ENCODE results near the gene OTOGL.
"Not testable (repeated sequence)": the region's sequence is repeated elsewhere in the genome, so short reads cannot be mapped to it uniquely, and the experiment has no call there.

Gene OTOGL

GRCh38 chr12:80058586-80058985 is 40.8 kb upstream of the OTOGL start:
- TF ChIP-seq ZNF384 (IDR thresholded peaks at IDR 0.05) (no peak), ARNT (IDR thresholded peaks at IDR 0.05) (no peak)
- ChIA-PET POLR2A (no interaction called here), CTCF (no interaction called here)
- DNase-seq (ENCODE audit: extremely low spot score) = no peak

- TF ChIP-seq NFRKB (IDR thresholded peaks at IDR 0.05) (no peak), TARDBP (IDR thresholded peaks at IDR 0.05) (no peak), HDGF (IDR thresholded peaks at IDR 0.05; ENCODE audit: borderline replicate concordance) (no peak), SP1 (IDR thresholded peaks at IDR 0.05) (no peak), SUZ12 (IDR thresholded peaks at IDR 0.05) (no peak), FOXA1 (IDR thresholded peaks at IDR 0.05) (no peak), LEF1 (IDR thresholded peaks at IDR 0.05; ENCODE audit: borderline replicate concordance) (no peak), ELF4 (IDR thresholded peaks at IDR 0.05) (no peak), FOXM1 (IDR thresholded peaks at IDR 0.05; ENCODE audit: borderline replicate concordance) (no peak), FOXK2 (IDR thresholded peaks at IDR 0.05) (no peak), CTBP1 (IDR thresholded peaks at IDR 0.05; ENCODE audit: borderline replicate concordance) (no peak)
- DNase-seq (ENCODE audit: extremely low spot score) = no peak
- CTCF ChIA-PET = no interaction called here
- POLR2A ChIA-PET = no interaction called here
Measured at GRCh38 chr12:80059102-80059501, 40.2 kb upstream of the OTOGL start.

- no peak for DNase-seq (ENCODE audit: extremely low spot score)
- ChIA-PET POLR2A (no interaction called here), CTCF (no interaction called here)
- TF ChIP-seq FOXM1 (IDR thresholded peaks at IDR 0.05; ENCODE audit: borderline replicate concordance) (no peak), BHLHE40 (IDR thresholded peaks at IDR 0.05; ENCODE audit: borderline replicate concordance) (no peak), SUZ12 (IDR thresholded peaks at IDR 0.05) (no peak), CTBP1 (IDR thresholded peaks at IDR 0.05; ENCODE audit: borderline replicate concordance) (no peak), SP1 (IDR thresholded peaks at IDR 0.05) (no peak), FOXK2 (IDR thresholded peaks at IDR 0.05) (no peak), TARDBP (IDR thresholded peaks at IDR 0.05) (no peak), ARNT (IDR thresholded peaks at IDR 0.05) (no peak), ELF4 (IDR thresholded peaks at IDR 0.05) (no peak), HDGF (IDR thresholded peaks at IDR 0.05; ENCODE audit: borderline replicate concordance) (no peak), FOXA1 (IDR thresholded peaks at IDR 0.05) (no peak), NFRKB (IDR thresholded peaks at IDR 0.05) (no peak), LEF1 (IDR thresholded peaks at IDR 0.05; ENCODE audit: borderline replicate concordance) (no peak)
- TF ChIP-seq, protein P1, sequence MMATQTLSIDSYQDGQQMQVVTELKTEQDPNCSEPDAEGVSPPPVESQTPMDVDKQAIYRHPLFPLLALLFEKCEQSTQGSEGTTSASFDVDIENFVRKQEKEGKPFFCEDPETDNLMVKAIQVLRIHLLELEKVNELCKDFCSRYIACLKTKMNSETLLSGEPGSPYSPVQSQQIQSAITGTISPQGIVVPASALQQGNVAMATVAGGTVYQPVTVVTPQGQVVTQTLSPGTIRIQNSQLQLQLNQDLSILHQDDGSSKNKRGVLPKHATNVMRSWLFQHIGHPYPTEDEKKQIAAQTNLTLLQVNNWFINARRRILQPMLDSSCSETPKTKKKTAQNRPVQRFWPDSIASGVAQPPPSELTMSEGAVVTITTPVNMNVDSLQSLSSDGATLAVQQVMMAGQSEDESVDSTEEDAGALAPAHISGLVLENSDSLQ (IDR thresholded peaks at IDR 0.05) = no peak
Measured at GRCh38 chr12:80059875-80060274, 39.5 kb upstream of the OTOGL start.

DNA sequence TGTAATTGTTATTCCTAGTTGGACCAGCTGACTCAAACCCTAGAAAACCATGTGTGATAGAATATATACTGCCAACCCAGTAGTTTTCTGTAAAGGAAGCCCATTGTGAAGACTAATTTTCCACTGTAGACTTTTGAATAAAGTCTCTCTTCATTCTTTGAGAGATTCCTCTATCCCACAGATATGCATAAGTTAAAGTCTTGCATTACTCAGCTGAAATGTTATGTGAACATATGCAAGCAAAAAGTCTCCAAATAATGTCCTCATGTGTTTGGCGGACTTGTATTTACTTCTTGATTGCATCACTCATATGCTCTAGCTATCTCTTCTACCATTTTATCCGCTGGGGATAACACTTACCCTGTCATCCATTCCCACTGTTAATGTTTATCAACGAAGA is 35.1 kb upstream of the OTOGL start:
- TF ChIP-seq FOXA1 (IDR thresholded peaks at IDR 0.05) (no peak), SUZ12 (IDR thresholded peaks at IDR 0.05) (no peak), ELF4 (IDR thresholded peaks at IDR 0.05) (no peak), ZNF384 (IDR thresholded peaks at IDR 0.05) (no peak), FOXK2 (IDR thresholded peaks at IDR 0.05) (no peak), NFRKB (IDR thresholded peaks at IDR 0.05) (no peak), CTBP1 (IDR thresholded peaks at IDR 0.05; ENCODE audit: borderline replicate concordance) (no peak), ARNT (IDR thresholded peaks at IDR 0.05) (no peak), BHLHE40 (IDR thresholded peaks at IDR 0.05; ENCODE audit: borderline replicate concordance) (no peak), FOXM1 (IDR thresholded peaks at IDR 0.05; ENCODE audit: borderline replicate concordance) (no peak)
- CTCF ChIA-PET = no interaction called here
- POLR2A ChIA-PET = no interaction called here
- no peak for DNase-seq (ENCODE audit: extremely low spot score)

DNA sequence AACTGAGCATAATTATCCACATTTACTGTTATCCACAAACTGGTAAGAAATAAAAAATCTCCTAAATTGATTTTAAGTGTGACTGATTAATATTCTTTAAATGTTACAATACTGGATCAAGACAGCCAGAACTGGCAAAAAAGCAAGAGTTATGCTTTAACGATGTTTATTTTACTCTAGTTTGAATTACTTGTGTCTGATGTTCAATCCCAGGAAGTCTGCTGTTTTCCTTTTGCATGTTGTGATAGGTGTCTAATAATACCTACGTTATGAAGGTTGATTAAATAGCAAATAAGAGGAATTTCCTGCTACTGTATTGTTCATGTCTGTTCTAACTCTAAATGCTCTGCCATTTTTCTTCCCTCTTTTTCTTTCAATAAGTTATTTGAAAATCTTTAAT is 34.4 kb upstream of the OTOGL start:
- POLR2A ChIA-PET = no interaction called here
- CTCF ChIA-PET = no interaction called here
- TF ChIP-seq LEF1 (IDR thresholded peaks at IDR 0.05; ENCODE audit: borderline replicate concordance) (no peak), ELF4 (IDR thresholded peaks at IDR 0.05) (no peak), HDGF (IDR thresholded peaks at IDR 0.05; ENCODE audit: borderline replicate concordance) (no peak), SUZ12 (IDR thresholded peaks at IDR 0.05) (no peak), ARNT (IDR thresholded peaks at IDR 0.05) (no peak), BHLHE40 (IDR thresholded peaks at IDR 0.05; ENCODE audit: borderline replicate concordance) (no peak)
- DNase-seq (ENCODE audit: extremely low spot score) = no peak

- ChIA-PET POLR2A (no interaction called here), CTCF (no interaction called here)
- DNase-seq (ENCODE audit: extremely low spot score) = no peak
- no peak for TF ChIP-seq LEF1 (IDR thresholded peaks at IDR 0.05; ENCODE audit: borderline replicate concordance)
- no peak for TF ChIP-seq CTBP1 (IDR thresholded peaks at IDR 0.05; ENCODE audit: borderline replicate concordance)
- TF ChIP-seq ELF4 (IDR thresholded peaks at IDR 0.05) = no peak
- no peak for TF ChIP-seq HDGF (IDR thresholded peaks at IDR 0.05; ENCODE audit: borderline replicate concordance)
- TF ChIP-seq, protein P1 (IDR thresholded peaks at IDR 0.05) = no peak
- no peak for TF ChIP-seq ZNF384 (IDR thresholded peaks at IDR 0.05)
- TF ChIP-seq SP1 (IDR thresholded peaks at IDR 0.05) = no peak
- no peak for TF ChIP-seq FOXA1 (IDR thresholded peaks at IDR 0.05)
- no peak for TF ChIP-seq NFRKB (IDR thresholded peaks at IDR 0.05)
- no peak for TF ChIP-seq BHLHE40 (IDR thresholded peaks at IDR 0.05; ENCODE audit: borderline replicate concordance)
- TF ChIP-seq FOXK2 (IDR thresholded peaks at IDR 0.05) = no peak
- no peak for TF ChIP-seq ARNT (IDR thresholded peaks at IDR 0.05)
Measured at GRCh38 chr12:80068173-80068572, 31.2 kb upstream of the OTOGL start.

DNA sequence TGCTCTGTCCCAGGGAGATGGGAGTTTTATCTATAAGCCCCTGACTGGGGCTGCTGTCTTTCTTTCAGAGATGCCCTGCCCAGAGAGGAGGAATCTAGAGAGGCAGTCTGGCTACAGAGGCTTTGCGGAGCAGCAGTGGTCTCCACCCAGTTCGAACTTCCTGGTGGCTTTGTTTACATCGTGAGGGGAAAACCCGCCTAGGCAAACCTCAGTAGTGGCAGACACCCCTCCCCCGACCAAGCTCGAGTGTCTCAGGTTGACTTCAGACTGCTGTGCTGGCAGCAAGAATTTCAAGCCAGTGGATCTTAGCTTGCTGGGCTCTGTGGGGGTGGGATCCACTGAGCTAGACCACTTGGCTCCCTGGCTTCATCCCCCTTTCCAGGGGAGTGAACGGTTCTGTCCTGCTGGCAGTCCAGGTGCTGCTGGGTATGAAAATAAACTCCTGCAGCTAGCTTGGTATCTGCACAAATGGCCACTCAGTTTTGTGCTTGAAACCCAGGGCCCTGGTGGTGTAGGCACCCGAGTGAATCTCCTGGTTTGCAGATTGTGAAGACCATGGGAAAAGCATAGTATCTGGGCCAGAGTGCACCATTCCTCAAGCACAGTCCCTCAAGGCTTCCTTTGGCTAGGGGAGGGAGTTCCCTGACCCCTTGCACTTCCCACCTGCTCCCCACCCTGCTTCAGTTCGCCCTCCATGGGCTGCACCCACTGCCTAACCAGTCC is 15.3 kb upstream of the OTOGL start:
- CTCF ChIA-PET; POLR2A ChIA-PET; DNase-seq (ENCODE audit: extremely low spot score): not testable (repeated sequence)

Data from HEK293T (cell line).